A549 treated with ZK216348 at 1 μM for 4 hours (cell line): ENCODE data around the gene MCOLN1. TPM values are rescaled to one million over a fixed set of nuclear protein-coding genes. Genes with fewer than 3 reads are reported as not detected.

ENCODE experiments used
- total RNA-seq: library from RNA; stranded (reverse); fragments of 200-300 nt; extraction: Qiagen RNA extraction; gene quantifications from 5 replicates; pipeline ENCODE4 v1.2.3, GENCODE V29; 2022; ENCODE audit warnings: low read depth

The MCOLN1 gene
- total RNA-seq, result 6.6 to 14.2 TPM (median 13.6 TPM) in 5 replicates

GRCh38 chr19:7522072-7522922 is at the start of gene MCOLN1:
Gene MCOLN1, plus strand, starts transcription at chr19:7522624. Its CDS starts 127 bp downstream, at chr19:7522751.

GRCh38 chr19:7488736-7489353 is 33.6 kb upstream of the MCOLN1 start, which contains the start of gene PEX11G:
Gene PEX11G, minus strand, starts transcription at chr19:7489035. Its CDS starts 25 bp downstream, at chr19:7489010.

GRCh38 chr19:7515645-7516151 is 6.7 kb upstream of the MCOLN1 start, which contains the start of gene ZNF358:
Gene ZNF358, plus strand, starts transcription at chr19:7516103. Its CDS starts 3,140 bp downstream, at chr19:7519243.

GRCh38 chr19:7535047-7535997 is 12.9 kb downstream of the MCOLN1 start, which contains the start of gene PNPLA6:
Gene PNPLA6, plus strand, starts transcription at chr19:7535717. Its CDS starts 72 bp downstream, at chr19:7535789.

Other genes with a start within 250 kb of the MCOLN1 start
- gene INSR, start 228.2 kb upstream of the MCOLN1 start, total RNA-seq, result 1.6 to 4.1 TPM (median 2.7 TPM) in 5 replicates
- gene ARHGEF18, start 173.7 kb upstream of the MCOLN1 start, total RNA-seq, result 39.4 to 76.3 TPM (median 65.4 TPM) in 5 replicates
- 1.6 to 2.7 TPM (median 2.1 TPM) in 5 replicates for gene PEX11G, start 33.6 kb upstream of the MCOLN1 start, total RNA-seq
- gene ZNF358, start 6.5 kb upstream of the MCOLN1 start, total RNA-seq, result 10.7 to 21.1 TPM (median 17.4 TPM) in 5 replicates
- 20.6 to 42.1 TPM (median 36.0 TPM) in 5 replicates for gene PNPLA6, start 13.1 kb downstream of the MCOLN1 start, total RNA-seq
- 2.4 to 6.9 TPM (median 4.3 TPM) in 5 replicates for gene CAMSAP3, start 73.2 kb downstream of the MCOLN1 start, total RNA-seq
- gene XAB2, start 106.9 kb downstream of the MCOLN1 start, total RNA-seq, result 15.8 to 27.9 TPM (median 26.8 TPM) in 5 replicates
- 43.5 to 95.4 TPM (median 54.5 TPM) in 5 replicates for gene PET100, start 107.2 kb downstream of the MCOLN1 start, total RNA-seq
- not detected in 5 replicates for gene PCP2, start 111.1 kb downstream of the MCOLN1 start, total RNA-seq
- 26.8 to 46.6 TPM (median 39.2 TPM) in 5 replicates for gene STXBP2, start 114.5 kb downstream of the MCOLN1 start, total RNA-seq
- gene RETN, start 146.4 kb downstream of the MCOLN1 start, total RNA-seq, result not detected in 5 replicates
- not detected in 5 replicates for gene MCEMP1, start 154.5 kb downstream of the MCOLN1 start, total RNA-seq
- gene TRAPPC5, start 158.2 kb downstream of the MCOLN1 start, total RNA-seq, result 43.1 to 110 TPM (median 100 TPM) in 5 replicates
- gene FCER2, start 179.5 kb downstream of the MCOLN1 start, total RNA-seq, result not detected in 5 replicates
- gene CLEC4G, start 209.5 kb downstream of the MCOLN1 start, total RNA-seq, result not detected in 5 replicates
- gene CD209, start 224.9 kb downstream of the MCOLN1 start, total RNA-seq, result not detected in 5 replicates
- not detected in 5 replicates for gene CLEC4M, start 240.6 kb downstream of the MCOLN1 start, total RNA-seq